Measurements from ENCODE around the gene LPIN3. TPM values are rescaled to one million over a fixed set of nuclear protein-coding genes. Genes with fewer than 3 reads are reported as not detected.

The LPIN3 gene
- total and polyA plus RNA-seq, 2 donors (not counting 3 experiments of a cell fraction or from before 2014, with no cell fraction given) = 2.1 to 3.0 TPM

DNA sequence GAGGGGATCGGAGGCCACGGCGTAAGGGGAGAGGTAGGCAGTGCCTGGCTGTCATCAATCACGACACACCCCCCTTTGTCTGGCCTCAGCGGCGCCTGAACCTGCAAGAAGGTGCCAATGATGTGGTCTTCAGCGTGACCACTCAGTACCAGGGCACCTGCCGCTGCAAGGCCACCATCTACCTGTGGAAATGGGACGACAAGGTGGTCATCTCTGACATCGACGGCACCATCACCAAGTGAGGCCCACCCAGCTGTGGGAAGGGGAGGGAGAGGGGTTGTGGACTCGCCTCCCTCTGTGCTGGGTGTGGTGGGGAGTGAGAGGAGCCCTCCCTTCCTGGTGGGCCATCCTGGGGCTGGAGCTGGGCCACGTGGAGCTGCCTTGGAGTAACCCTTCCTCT, 16.3 kb downstream of the LPIN3 start:
- intact Hi-C loops (cut with micrococcal nuclease) = no loop called here
- dilution Hi-C loops (cut with MboI; ENCODE audit: extremely low pct_ligation_motif_present, low sequenced_read_pairs) = no loop called here

More for the DNA sequence above, 16.3 kb downstream of the LPIN3 start:
- Histone ChIP-seq H3K9ac (replicated peaks; ENCODE audit: extremely low read depth, insufficient read depth, low read length) (no peak overlapping the region), H4K20me1 (replicated peaks; ENCODE audit: control insufficient read depth, extremely low read depth, insufficient read depth, low read length) (no peaks in the 10 kb centered on the region), H3K4me2 (ENCODE audit: insufficient read depth, low read length) (no peak overlapping the region), H3K9me1 (replicated peaks; ENCODE audit: control insufficient read depth, extremely low read depth, insufficient read depth, low read length) (no peaks in the 10 kb centered on the region), H2AFZ (ENCODE audit: low read depth, low read length) (no peak overlapping the region), H3K4me1 (ENCODE audit: control insufficient read depth, extremely low read depth, insufficient read depth, low read length) (no peaks in the 10 kb centered on the region), H3K9me3 (replicated peaks; ENCODE audit: control insufficient read depth, insufficient read depth, low read length) (no peaks in the 10 kb centered on the region), H3K79me2 (ENCODE audit: control insufficient read depth, insufficient read depth, low read length) (no peaks in the 10 kb centered on the region), H3K4me3 (replicated peaks in 1 of 3; ENCODE audit: insufficient read depth in 1 of 3, low read depth in 1 of 3, low read length in 3 of 3) (no peak overlapping the region), H3K36me3 (ENCODE audit: control insufficient read depth in 2 of 2, extremely low read depth in 1 of 2, insufficient read depth in 2 of 2, low read length in 2 of 2) (no peaks in the 10 kb centered on the region), H3K27ac (ENCODE audit: insufficient read depth, low read depth, low read length) (no peak overlapping the region), H3K27me3 (ENCODE audit: control insufficient read depth in 2 of 2, insufficient read depth in 2 of 2, low read length in 2 of 2) (no peaks in the 10 kb centered on the region)
- no peak for FAIRE-seq
- TF ChIP-seq FOS (IDR thresholded peaks at IDR 0.05; ENCODE audit: borderline replicate concordance, insufficient read depth, low read length) = no peak
- TF ChIP-seq MYC (IDR thresholded peaks at IDR 0.05; ENCODE audit: low read depth, low read length) = no peak
- TF ChIP-seq JUN (IDR thresholded peaks at IDR 0.05; ENCODE audit: borderline replicate concordance, insufficient read depth, insufficient read length, low read depth) = no peak
- no peak for TF ChIP-seq GATA2 (IDR thresholded peaks at IDR 0.05; ENCODE audit: insufficient read depth, insufficient read length, low read depth, low read length)
- TF ChIP-seq POLR2AphosphoS5 (IDR thresholded peaks at IDR 0.05; ENCODE audit: insufficient read depth, low read depth, low read length) = no peak
- TF ChIP-seq, protein P1, sequence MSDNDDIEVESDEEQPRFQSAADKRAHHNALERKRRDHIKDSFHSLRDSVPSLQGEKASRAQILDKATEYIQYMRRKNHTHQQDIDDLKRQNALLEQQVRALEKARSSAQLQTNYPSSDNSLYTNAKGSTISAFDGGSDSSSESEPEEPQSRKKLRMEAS (IDR thresholded peaks at IDR 0.05; ENCODE audit: insufficient read depth, insufficient read length) = no peak
- no peak for TF ChIP-seq POLR2A (IDR thresholded peaks at IDR 0.05; ENCODE audit: low read depth, low read length)
- no peak for TF ChIP-seq EZH2 (IDR thresholded peaks at IDR 0.05; ENCODE audit: borderline replicate concordance, low read depth, low read length, severe bottlenecking)
- TF ChIP-seq, protein P2, sequence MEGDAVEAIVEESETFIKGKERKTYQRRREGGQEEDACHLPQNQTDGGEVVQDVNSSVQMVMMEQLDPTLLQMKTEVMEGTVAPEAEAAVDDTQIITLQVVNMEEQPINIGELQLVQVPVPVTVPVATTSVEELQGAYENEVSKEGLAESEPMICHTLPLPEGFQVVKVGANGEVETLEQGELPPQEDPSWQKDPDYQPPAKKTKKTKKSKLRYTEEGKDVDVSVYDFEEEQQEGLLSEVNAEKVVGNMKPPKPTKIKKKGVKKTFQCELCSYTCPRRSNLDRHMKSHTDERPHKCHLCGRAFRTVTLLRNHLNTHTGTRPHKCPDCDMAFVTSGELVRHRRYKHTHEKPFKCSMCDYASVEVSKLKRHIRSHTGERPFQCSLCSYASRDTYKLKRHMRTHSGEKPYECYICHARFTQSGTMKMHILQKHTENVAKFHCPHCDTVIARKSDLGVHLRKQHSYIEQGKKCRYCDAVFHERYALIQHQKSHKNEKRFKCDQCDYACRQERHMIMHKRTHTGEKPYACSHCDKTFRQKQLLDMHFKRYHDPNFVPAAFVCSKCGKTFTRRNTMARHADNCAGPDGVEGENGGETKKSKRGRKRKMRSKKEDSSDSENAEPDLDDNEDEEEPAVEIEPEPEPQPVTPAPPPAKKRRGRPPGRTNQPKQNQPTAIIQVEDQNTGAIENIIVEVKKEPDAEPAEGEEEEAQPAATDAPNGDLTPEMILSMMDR (IDR thresholded peaks at IDR 0.05; ENCODE audit: extremely low read depth in 1 of 2, insufficient read depth in 1 of 2, low read depth in 1 of 2, low read length in 2 of 2) = no peak
- no peak for DNase-seq (ENCODE audit: low read depth, low spot score)
- ChIA-PET CTCF (interaction anchor here (1.7 kb wide), 1 partner anchor 185 kb away, joined by 8 read pairs; no protein-coding TSS in a partner anchor), POLR2A (no interaction called here)
- BruUV-seq (replicated peaks) = no TSS peak
